Embryonic facial prominence (tissue), 1 donor: Measurements from ENCODE around the gene SCART1.
"Not testable (repeated sequence)": the region's sequence is repeated elsewhere in the genome, so short reads cannot be mapped to it uniquely, and the experiment has no call there.

Experiments
- DNase-seq: peaks from one replicate; pipeline ENCODE4 v3.0.0-alpha.2; 2016; ENCODE audit errors: extremely low spot score

The SCART1 gene

GRCh38 chr10:133432789-133433188 lies 21.0 kb upstream of the SCART1 start:
- DNase-seq: not testable (repeated sequence)

GRCh38 chr10:133438711-133439273 lies 15.0 kb upstream of the SCART1 start:
- no peak for DNase-seq

- DNase-seq: no peak
Observed at GRCh38 chr10:133439517-133440461, 14.0 kb upstream of the SCART1 start.

GRCh38 chr10:133440633-133441285 lies 13.0 kb upstream of the SCART1 start:
- no peak for DNase-seq

GRCh38 chr10:133441356-133441755 lies 12.4 kb upstream of the SCART1 start:
- not testable (repeated sequence) for DNase-seq

GRCh38 chr10:133441780-133442179 lies 12.0 kb upstream of the SCART1 start:
- no peak for DNase-seq

GRCh38 chr10:133442191-133442966 lies 11.4 kb upstream of the SCART1 start:
- no peak for DNase-seq

- no peak for DNase-seq
Observed at GRCh38 chr10:133442967-133443924, 10.5 kb upstream of the SCART1 start.

GRCh38 chr10:133444342-133445267 lies 9.1 kb upstream of the SCART1 start:
- no peak for DNase-seq

- no peak for DNase-seq
Observed at GRCh38 chr10:133445268-133445732, 8.4 kb upstream of the SCART1 start.

- DNase-seq: no peak
Observed at GRCh38 chr10:133445751-133446708, 7.7 kb upstream of the SCART1 start.

- DNase-seq: no peak
Observed at GRCh38 chr10:133446979-133447378, 6.8 kb upstream of the SCART1 start.

GRCh38 chr10:133448120-133448519 lies 5.6 kb upstream of the SCART1 start:
- no peak for DNase-seq

GRCh38 chr10:133451346-133451745 lies 2.4 kb upstream of the SCART1 start:
- no peak for DNase-seq

GRCh38 chr10:133452453-133452852 lies 1.3 kb upstream of the SCART1 start:
- no peak for DNase-seq

GRCh38 chr10:133454204-133454893 lies 604 bp downstream of the SCART1 start:
- no peak for DNase-seq

GRCh38 chr10:133455196-133455595 lies 1.5 kb downstream of the SCART1 start:
- no peak for DNase-seq

- DNase-seq: no peak
Observed at GRCh38 chr10:133455611-133456031, 1.9 kb downstream of the SCART1 start.
